GM23248 (cell line): ENCODE measurements around the gene UFSP2. TPM values are rescaled to one million over a fixed set of nuclear protein-coding genes. Genes with fewer than 3 reads are reported as not detected.

Experiments
- DNase-seq: peaks from one replicate; pipeline ENCODE4 v3.0.0-alpha.2; 2015
- H2AFZ ChIP-seq: fragments of 200-600 bp; sonication (generic); 2 replicates; pipeline ENCODE4 v1.6.1; 2016; ENCODE audit warnings: antibody characterized with exemption
- H3F3A ChIP-seq: fragments of 200-600 bp; sonication (generic); 2 replicates; pipeline ENCODE4 v1.6.1; 2016; ENCODE audit warnings: mild to moderate bottlenecking, antibody characterized with exemption, mixed run types; ENCODE audit not compliant: insufficient read depth
- H3K27ac ChIP-seq: fragments of 200-600 bp; sonication (generic); 2 replicates; pipeline ENCODE4 v1.5.1; 2016; ENCODE audit warnings: mild to moderate bottlenecking
- H3K27me3 ChIP-seq: fragments of 200-600 bp; sonication (generic); replicated peaks from 2 replicates; pipeline ENCODE4 v1.6.1; 2016; ENCODE audit warnings: mild to moderate bottlenecking; ENCODE audit not compliant: insufficient read depth
- H3K36me3 ChIP-seq: fragments of 200-600 bp; sonication (generic); 2 replicates; pipeline ENCODE4 v1.6.1; 2016; ENCODE audit warnings: low read depth, mild to moderate bottlenecking
- H3K4me1 ChIP-seq: fragments of 200-600 bp; sonication (generic); 2 replicates; pipeline ENCODE4 v1.6.1; 2016; ENCODE audit warnings: mild to moderate bottlenecking; ENCODE audit not compliant: insufficient read depth
- H3K4me2 ChIP-seq: fragments of 200-600 bp; sonication (generic); one replicate; pipeline ENCODE4 v1.6.1; 2016; ENCODE audit warnings: mild to moderate bottlenecking; ENCODE audit not compliant: unreplicated experiment
- H3K4me3 ChIP-seq: fragments of 200-600 bp; sonication (generic); 2 replicates; pipeline ENCODE4 v1.5.1; 2016; ENCODE audit warnings: mild to moderate bottlenecking
- H3K79me2 ChIP-seq: fragments of 200-600 bp; sonication (generic); 2 replicates; pipeline ENCODE4 v1.6.1; 2016; ENCODE audit warnings: mild to moderate bottlenecking; ENCODE audit not compliant: insufficient read depth
- H3K9ac ChIP-seq: fragments of 200-600 bp; sonication (generic); 2 replicates; pipeline ENCODE4 v1.6.1; 2016; ENCODE audit warnings: mild to moderate bottlenecking
- H3K9me2 ChIP-seq: fragments of 200-600 bp; sonication (generic); 2 replicates; pipeline ENCODE4 v1.6.1; 2016; ENCODE audit warnings: mixed run types, mild to moderate bottlenecking, moderate library complexity; ENCODE audit not compliant: insufficient read depth
- H3K9me3 ChIP-seq: fragments of 200-600 bp; sonication (generic); one replicate; pipeline ENCODE4 v1.6.1; 2017; ENCODE audit warnings: low read depth
- H4K20me1 ChIP-seq: fragments of 200-600 bp; sonication (generic); 2 replicates; pipeline ENCODE4 v1.6.0; 2016; ENCODE audit not compliant: insufficient read depth
- EZH2 ChIP-seq: fragments of 200-600 bp; sonication (generic); IDR thresholded peaks from 2 replicates; pipeline ENCODE4 v1.6.1; 2018; ENCODE audit warnings: antibody characterized with exemption, mild to moderate bottlenecking; ENCODE audit not compliant: insufficient read depth, poor library complexity, severe bottlenecking
- EZH2phosphoT487 ChIP-seq: fragments of 200-600 bp; sonication (generic); IDR thresholded peaks from 2 replicates; pipeline ENCODE4 v1.6.1; 2018; ENCODE audit warnings: antibody characterized with exemption, moderate library complexity, mild to moderate bottlenecking, low read depth; ENCODE audit not compliant: insufficient read depth
- WGBS, 2 experiments: methylation state at CpG; one replicate each; pipeline ENCODE4 v1.1.6; 2015 to 2017; ENCODE audit warnings: low lambda C conversion rate in 2 of 2, low coverage in 1 of 2; ENCODE audit errors: missing lambda C conversion rate in 2 of 2; 5-methylcytosine and 5-hydroxymethylcytosine counted together
- in situ Hi-C: fragments of 300-500 bp; cut with MboI; formaldehyde crosslinking; loops from 2 replicates; pipeline ENCODE4 v1.15.0; 2020
- polyA plus RNA-seq: library from polyadenylated mRNA; unstranded; fragments of >200 nt; fragmentation: Nextera tagmentation; extraction: Ambion mirVana; gene quantifications from 2 replicates; pipeline ENCODE4 v1.2.1, GENCODE V29; 2016
- total RNA-seq: library from RNA; depleted of rRNA; stranded (reverse); fragments of >200 nt; shearing (Covaris generic); gene quantifications from 2 replicates; pipeline ENCODE4 v1.2.3, GENCODE V29; 2014; rRNA removed

UFSP2 gene, protein sequence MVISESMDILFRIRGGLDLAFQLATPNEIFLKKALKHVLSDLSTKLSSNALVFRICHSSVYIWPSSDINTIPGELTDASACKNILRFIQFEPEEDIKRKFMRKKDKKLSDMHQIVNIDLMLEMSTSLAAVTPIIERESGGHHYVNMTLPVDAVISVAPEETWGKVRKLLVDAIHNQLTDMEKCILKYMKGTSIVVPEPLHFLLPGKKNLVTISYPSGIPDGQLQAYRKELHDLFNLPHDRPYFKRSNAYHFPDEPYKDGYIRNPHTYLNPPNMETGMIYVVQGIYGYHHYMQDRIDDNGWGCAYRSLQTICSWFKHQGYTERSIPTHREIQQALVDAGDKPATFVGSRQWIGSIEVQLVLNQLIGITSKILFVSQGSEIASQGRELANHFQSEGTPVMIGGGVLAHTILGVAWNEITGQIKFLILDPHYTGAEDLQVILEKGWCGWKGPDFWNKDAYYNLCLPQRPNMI
- 25.6 and 27.9 TPM in 2 replicates for total RNA-seq
- 26.8 and 33.0 TPM in 2 replicates for polyA plus RNA-seq

DNA sequence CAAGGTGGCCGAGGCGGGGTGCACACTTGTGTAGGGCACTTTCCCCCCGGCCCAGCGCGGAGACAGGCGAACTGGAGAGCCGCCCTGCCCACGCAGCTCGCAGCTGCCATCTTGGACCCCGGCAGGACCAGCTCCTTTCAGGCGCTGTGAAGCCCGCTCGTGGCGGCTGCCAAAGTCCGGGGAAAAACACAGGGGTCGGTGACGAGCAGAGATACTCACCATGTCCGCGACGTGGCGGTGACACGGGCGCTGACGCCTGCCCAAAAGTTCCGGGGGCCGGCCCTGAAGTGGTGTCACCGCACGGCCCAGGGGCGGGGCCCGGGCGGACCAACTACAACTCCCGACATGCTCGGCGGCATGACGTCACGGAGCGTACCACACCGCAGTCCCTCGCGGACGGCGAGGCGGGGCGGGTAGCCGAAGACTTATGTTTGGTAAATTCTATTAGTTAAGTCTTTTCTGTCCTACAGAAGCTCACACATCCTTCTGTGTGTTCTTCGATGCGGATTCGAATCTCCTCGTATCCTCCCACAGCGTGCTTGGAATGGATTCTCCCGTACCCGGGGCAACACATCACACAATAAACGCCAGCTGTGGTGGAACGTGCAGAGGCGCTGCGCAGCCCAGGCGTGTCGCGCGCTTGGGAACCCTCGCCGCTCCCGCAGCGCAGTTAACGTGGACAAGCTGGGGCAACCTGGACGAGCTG, at the start of gene UFSP2:
Gene UFSP2 (minus strand): TSS at position 318 of the 706 bp plus-strand sequence. CDS start 96 bp downstream, at position 222.
- Histone ChIP-seq H3K4me3 (peak within 1 kb of the TSS; percentile 91), H3K9me3 (no peaks in the 10 kb centered on the region), H3K27me3 (no peaks in the 10 kb centered on the region), H3K9ac (peak within 1 kb of the TSS; percentile 94), H2AFZ (peak within 1 kb of the TSS; percentile 98), H3K36me3 (no peaks in the 10 kb centered on the region), H4K20me1 (no peaks in the 10 kb centered on the region; the same call in 1 of the 2 replicates), H3K4me1 (peaks cover 22% of the 10 kb centered on the region), H3K4me2 (peak within 1 kb of the TSS; percentile 97), H3F3A (peaks cover 16% of the 10 kb centered on the region), H3K27ac (peak within 1 kb of the TSS; percentile 91), H3K79me2 (peaks cover 26% of the 10 kb centered on the region), H3K9me2 (no peaks in the 10 kb centered on the region)
- in situ Hi-C loops: no loop called here
- WGBS, 2 experiments: 1% methylated on average over 36 to 66 of the region's 66 CpGs
- no peak for TF ChIP-seq EZH2phosphoT487
- no peak for TF ChIP-seq EZH2
- peak; percentile 95 for DNase-seq

DNA sequence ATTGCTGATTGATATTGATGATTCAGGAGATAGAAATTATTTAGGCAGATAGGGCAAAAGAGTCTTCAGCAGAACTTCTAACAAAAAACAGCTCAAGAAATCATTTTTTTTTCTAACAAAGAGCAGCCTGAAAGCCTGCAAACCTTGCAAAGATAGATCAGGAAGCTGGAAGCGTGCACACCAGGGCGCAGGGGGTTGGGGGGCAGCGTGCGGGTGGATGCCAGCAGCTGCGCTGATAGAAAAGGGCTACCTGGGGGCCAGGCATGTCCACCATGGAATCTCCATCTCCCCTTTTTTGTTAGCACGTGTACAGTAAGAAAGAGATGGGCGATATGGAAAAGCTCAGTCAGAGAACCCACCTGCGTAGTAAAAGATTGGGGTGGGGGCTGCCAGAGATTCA, 47.5 kb upstream of the UFSP2 start:
- no peak overlapping the region for H2AFZ ChIP-seq
- H3K9me3 ChIP-seq: no peaks in the 10 kb centered on the region
- in situ Hi-C loops: no loop called here
- DNase-seq: no peak
- no peak overlapping the region for H3K4me2 ChIP-seq
- H3K36me3 ChIP-seq: no peaks in the 10 kb centered on the region
- H3K4me1 ChIP-seq: peaks cover 3% of the 10 kb centered on the region; the same call in 1 of the 2 replicates
- H3K4me3 ChIP-seq: no peak overlapping the region
- H4K20me1 ChIP-seq: no peaks in the 10 kb centered on the region
- no peak for TF ChIP-seq EZH2
- no peak for TF ChIP-seq EZH2phosphoT487
- no peak overlapping the region for H3K27ac ChIP-seq
- WGBS, 2 experiments: 96% methylated on average over 8 of the region's 8 CpGs
- no peaks in the 10 kb centered on the region for H3K9me2 ChIP-seq
- no peaks in the 10 kb centered on the region for H3K79me2 ChIP-seq
- no peak overlapping the region for H3K9ac ChIP-seq
- H3K27me3 ChIP-seq: peaks cover 8% of the 10 kb centered on the region; the same call in 1 of the 2 replicates
- H3F3A ChIP-seq: 0 out of 2 replicates have a peak, but pooled peaks cover 3% of the 10 kb centered on the region

DNA sequence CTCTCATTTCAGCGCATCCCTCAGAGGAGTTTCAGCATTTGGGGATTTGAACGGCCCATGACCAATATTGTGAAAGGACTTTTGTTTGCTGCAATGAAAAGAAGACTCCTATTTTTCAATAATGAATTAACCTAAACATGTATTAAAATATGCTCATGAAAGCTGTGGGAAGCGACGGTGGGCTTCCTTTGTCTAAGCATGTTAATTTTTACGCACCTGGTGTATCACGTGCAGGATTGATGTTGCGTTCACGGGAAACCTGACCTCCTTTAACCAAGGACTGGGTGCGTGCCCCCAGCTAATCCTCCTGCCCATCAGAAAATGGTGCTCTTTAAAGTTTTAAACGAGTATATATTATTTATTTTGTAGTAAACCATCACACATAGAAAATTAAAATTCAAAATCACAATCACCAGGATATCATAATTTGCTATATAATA, 46.4 kb upstream of the UFSP2 start:
- in situ Hi-C loops: no loop called here
- H3K27ac ChIP-seq: no peak overlapping the region
- TF ChIP-seq EZH2: no peak
- no peak for TF ChIP-seq EZH2phosphoT487

DNA sequence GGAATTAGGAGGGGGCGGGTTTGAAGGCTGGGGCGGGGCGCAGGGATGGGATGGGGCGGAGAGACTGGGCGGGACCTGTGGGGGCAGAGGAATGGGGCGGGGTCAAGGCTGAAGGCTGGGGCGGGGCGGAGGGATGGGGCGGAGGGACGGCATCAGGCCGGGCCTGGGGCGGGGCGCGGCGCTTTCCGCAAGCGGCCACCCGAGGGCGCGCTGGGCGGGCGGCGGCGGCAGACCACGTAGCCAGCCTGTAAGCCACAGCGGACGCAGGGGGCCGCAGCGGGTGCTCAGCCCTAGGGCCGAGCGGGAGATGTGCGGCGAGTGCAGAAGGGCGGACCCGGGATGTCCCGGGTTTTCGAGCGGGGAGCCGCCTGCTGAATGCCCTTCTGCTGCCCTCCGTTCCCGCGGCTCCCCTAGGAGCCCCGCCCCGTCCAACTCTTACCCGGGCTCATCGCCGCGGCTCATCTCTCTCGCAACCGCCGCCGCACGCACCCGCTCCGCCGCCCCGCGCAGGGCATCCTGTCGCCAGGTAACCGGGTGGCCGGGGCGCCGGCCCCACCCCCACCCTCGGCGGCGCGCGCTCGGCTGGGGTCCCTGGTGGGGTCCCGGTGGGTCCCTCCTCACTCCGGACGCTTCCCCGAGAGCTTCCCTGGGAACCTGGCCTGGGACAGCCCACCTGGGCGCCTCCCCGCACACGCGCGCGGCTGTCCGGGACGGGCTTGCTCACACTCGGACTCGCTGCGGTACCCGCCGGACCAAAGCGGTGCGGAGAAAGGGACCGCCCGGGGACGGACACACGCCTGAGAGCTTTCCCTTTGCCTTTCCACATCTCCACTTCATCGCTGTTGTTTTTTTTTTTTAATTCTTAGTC, 45.7 kb upstream of the UFSP2 start, which contains the start of gene CCDC110:
Gene CCDC110 (minus strand): TSS at position 499 of the 868 bp plus-strand sequence. CDS start 50 bp downstream, at position 449.
- DNase-seq: peak; percentile 99
- no peak for TF ChIP-seq EZH2phosphoT487
- TF ChIP-seq EZH2: no peak
- 2% methylated on average over 37 to 74 of the region's 93 CpGs for WGBS, 2 experiments
- in situ Hi-C loops: no loop called here
- Histone ChIP-seq H3K4me1 (peaks cover 14% of the 10 kb centered on the region), H3K9ac (peak within 1 kb of the TSS; percentile 83), H3K27me3 (peaks cover 8% of the 10 kb centered on the region; the same call in 1 of the 2 replicates), H3K27ac (no peak within 1 kb of the TSS), H3K79me2 (no peaks in the 10 kb centered on the region), H4K20me1 (no peaks in the 10 kb centered on the region), H2AFZ (peak within 1 kb of the TSS; percentile 97), H3K9me2 (no peaks in the 10 kb centered on the region), H3K9me3 (no peaks in the 10 kb centered on the region), H3K4me2 (peak within 1 kb of the TSS; percentile 97), H3K4me3 (peak within 1 kb of the TSS; percentile 88), H3K36me3 (no peaks in the 10 kb centered on the region), H3F3A (peaks cover 17% of the 10 kb centered on the region)

More for the DNA sequence above, 46.4 kb upstream of the UFSP2 start:
- H3K79me2 ChIP-seq: no peaks in the 10 kb centered on the region
- WGBS, 2 experiments: 52 to 54% methylated on average over 10 of the region's 10 CpGs
- no peaks in the 10 kb centered on the region for H4K20me1 ChIP-seq
- H2AFZ ChIP-seq: peak overlapping the region; percentile 97
- peak overlapping the region; percentile 83 for H3K9ac ChIP-seq
- DNase-seq: no peak
- H3K9me3 ChIP-seq: no peaks in the 10 kb centered on the region
- H3K36me3 ChIP-seq: no peaks in the 10 kb centered on the region
- H3K4me1 ChIP-seq: peaks cover 10% of the 10 kb centered on the region
- H3K27me3 ChIP-seq: peaks cover 8% of the 10 kb centered on the region; the same call in 1 of the 2 replicates
- peak overlapping the region; percentile 88 for H3K4me3 ChIP-seq
- H3F3A ChIP-seq: peaks cover 10% of the 10 kb centered on the region
- peak overlapping the region; percentile 79 for H3K4me2 ChIP-seq
- no peaks in the 10 kb centered on the region for H3K9me2 ChIP-seq
